Measurements from ENCODE around the gene PIP. TPM values are rescaled to one million over a fixed set of nuclear protein-coding genes. Genes with fewer than 3 reads are reported as not detected.
"Not testable (repeated sequence)": the region's sequence is repeated elsewhere in the genome, so short reads cannot be mapped to it uniquely, and the experiment has no call there.

Gene PIP
- total RNA-seq, 1 donor from 2014 or later, result not detected

DNA sequence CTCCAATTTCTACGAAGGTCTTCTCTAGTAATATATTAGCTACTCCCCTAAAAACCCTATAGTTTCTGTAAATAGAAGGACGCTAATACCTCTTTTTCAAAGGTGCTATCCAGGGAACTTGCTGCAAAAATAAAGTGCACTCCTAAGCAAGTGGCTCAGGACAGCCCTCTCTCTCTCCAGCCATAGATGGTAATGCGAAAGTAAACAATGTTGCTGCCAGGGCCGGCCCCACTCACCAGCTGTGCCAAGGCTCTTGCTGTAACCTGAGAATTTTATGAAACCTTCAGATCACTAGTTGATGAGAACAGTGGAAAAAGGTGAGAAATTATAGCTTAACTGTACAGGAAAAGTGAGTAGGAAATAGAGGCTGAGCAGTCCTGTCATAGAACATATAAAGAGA lies 40.5 kb downstream of the PIP start:
- TF ChIP-seq, protein P1, sequence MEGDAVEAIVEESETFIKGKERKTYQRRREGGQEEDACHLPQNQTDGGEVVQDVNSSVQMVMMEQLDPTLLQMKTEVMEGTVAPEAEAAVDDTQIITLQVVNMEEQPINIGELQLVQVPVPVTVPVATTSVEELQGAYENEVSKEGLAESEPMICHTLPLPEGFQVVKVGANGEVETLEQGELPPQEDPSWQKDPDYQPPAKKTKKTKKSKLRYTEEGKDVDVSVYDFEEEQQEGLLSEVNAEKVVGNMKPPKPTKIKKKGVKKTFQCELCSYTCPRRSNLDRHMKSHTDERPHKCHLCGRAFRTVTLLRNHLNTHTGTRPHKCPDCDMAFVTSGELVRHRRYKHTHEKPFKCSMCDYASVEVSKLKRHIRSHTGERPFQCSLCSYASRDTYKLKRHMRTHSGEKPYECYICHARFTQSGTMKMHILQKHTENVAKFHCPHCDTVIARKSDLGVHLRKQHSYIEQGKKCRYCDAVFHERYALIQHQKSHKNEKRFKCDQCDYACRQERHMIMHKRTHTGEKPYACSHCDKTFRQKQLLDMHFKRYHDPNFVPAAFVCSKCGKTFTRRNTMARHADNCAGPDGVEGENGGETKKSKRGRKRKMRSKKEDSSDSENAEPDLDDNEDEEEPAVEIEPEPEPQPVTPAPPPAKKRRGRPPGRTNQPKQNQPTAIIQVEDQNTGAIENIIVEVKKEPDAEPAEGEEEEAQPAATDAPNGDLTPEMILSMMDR (IDR thresholded peaks at IDR 0.05), result no peak
- no peak for DNase-seq (ENCODE audit: low spot score in 2 of 2)

DNA sequence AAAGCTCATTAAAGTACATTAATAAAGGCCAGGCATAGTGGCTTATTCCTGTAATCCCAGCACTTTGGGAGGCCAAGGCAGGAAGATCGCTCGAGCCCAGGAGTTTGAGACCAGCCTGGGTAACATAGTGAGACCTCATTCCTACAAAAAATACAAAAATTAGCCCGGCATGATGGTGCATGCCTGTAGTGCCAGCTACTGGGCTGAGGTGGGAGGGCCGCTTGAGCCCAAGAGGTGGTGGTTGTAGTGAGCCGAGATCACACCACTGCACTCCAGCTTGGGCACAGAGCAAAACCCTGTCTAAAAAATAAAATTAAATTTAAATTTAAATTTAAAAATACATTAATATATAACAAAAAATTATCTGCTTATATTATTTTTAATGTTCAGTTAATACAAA lies 44.3 kb downstream of the PIP start:
- no peaks in the 10 kb centered on the region for H3K4me1 ChIP-seq
- H3K9me3 ChIP-seq, result peaks cover 0 to 20% of the 10 kb centered on the region in 2 donors
- no peaks in the 10 kb centered on the region for H3K36me3 ChIP-seq
- no peaks in the 10 kb centered on the region for H3K27me3 ChIP-seq
- H3K4me3 ChIP-seq, result no peak overlapping the region
- TF ChIP-seq, protein P1 (IDR thresholded peaks at IDR 0.05), result no peak
- intact Hi-C loops (cut with DNase I), result no loop called here
- DNase-seq (ENCODE audit: low spot score in 2 of 2), result no peak
- no peak overlapping the region for H3K27ac ChIP-seq

More for the DNA sequence above, 40.5 kb downstream of the PIP start:
- no peak overlapping the region for H3K27ac ChIP-seq
- intact Hi-C loops (cut with DNase I), result no loop called here
- no peaks in the 10 kb centered on the region for H3K27me3 ChIP-seq
- no peak overlapping the region for H3K4me3 ChIP-seq
- H3K9me3 ChIP-seq, result peaks cover 0 to 7% of the 10 kb centered on the region in 2 donors
- H3K4me1 ChIP-seq, result no peaks in the 10 kb centered on the region
- H3K36me3 ChIP-seq, result no peaks in the 10 kb centered on the region

DNA sequence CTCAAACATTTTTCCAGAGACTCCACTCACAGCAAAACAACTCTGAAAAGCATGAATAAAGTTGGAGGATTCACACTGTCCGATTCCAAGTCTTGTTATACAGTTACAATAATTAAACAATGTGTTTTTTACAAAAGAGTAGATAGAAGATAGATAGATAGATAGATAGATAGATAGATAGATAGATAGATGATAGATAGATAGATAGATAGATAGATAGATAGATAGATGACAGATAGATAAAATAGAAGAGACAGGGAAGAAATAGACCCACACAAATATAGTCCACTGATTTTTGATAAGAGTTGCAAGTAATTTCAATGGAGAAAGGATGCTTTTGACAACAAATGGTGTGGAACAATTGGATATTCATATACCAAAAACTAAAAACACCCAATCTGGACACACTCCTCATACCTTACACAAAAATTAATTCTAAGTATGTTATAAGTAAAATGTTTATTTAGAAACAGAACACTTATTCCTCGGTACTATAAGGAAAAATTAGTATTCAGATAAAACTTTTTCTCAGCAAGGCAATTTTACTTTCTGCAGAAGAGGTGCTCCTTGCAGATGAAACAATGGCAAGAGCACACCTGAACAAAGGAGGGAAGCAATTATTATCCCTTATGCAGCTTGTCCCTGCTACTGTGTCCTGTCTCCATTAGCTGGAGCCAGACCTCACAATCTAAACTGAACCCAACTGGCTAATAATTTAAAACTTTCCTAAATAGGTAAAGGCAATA lies 45.7 kb downstream of the PIP start:
- no peak for DNase-seq (ENCODE audit: low spot score in 2 of 2)
- intact Hi-C loops (cut with DNase I), result no loop called here
- TF ChIP-seq, protein P1 (IDR thresholded peaks at IDR 0.05), result no peak

DNA sequence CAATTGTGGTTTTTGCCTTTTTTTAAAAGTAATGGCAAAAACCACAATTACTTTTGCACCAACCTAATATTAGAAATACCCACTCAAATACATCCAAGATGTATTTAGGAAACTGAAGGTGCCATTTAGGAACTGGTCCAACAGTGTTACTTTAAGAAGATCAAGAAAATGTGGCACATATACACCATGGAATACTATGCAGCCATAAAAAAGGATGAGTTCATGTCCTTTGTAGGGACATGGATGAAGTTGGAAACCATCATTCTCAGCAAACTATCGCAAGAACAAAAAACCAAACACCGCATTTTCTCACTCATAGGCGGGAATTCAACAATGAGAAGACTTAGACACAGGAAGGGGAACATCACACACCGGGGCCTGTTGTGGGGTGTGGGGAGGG lies 48.9 kb downstream of the PIP start:
- H3K27ac ChIP-seq; H3K27me3 ChIP-seq; H3K4me3 ChIP-seq; DNase-seq (ENCODE audit: low spot score in 2 of 2); H3K36me3 ChIP-seq; intact Hi-C loops (cut with DNase I); H3K4me1 ChIP-seq: not testable (repeated sequence)
- H3K9me3 ChIP-seq, result peaks cover 0 to 20% of the 10 kb centered on the region in 2 donors

More for the DNA sequence above, 45.7 kb downstream of the PIP start:
- Histone ChIP-seq H3K4me3 (no peak overlapping the region), H3K27ac (no peak overlapping the region), H3K4me1 (no peaks in the 10 kb centered on the region), H3K9me3 (peaks cover 0 to 20% of the 10 kb centered on the region in 2 donors), H3K36me3 (no peaks in the 10 kb centered on the region), H3K27me3 (no peaks in the 10 kb centered on the region)

DNA sequence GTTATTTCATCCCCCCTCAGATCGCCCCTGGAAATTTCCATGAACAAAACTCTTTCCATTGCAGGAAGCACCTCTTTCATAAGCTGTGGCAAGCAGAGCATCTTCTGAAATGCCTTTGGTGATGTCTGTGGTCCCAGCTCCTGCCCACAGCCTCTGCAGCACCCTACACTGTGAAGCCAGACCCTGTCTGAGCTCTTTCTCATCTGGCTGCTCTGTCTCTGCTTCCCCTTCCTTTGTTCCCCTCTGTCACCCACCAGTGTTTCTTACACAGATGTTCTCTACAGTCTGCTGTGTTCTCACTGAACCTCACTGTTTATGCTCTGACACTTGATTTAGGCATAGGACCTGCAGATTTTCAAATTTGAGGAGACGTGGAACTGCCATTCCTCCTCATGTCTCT lies 49.5 kb downstream of the PIP start:
- Histone ChIP-seq H3K4me3 (no peak overlapping the region), H3K9me3 (peaks cover 0 to 20% of the 10 kb centered on the region in 2 donors), H3K36me3 (no peaks in the 10 kb centered on the region), H3K27me3 (no peaks in the 10 kb centered on the region), H3K27ac (no peak overlapping the region), H3K4me1 (no peaks in the 10 kb centered on the region)
- no peak for DNase-seq (ENCODE audit: low spot score in 2 of 2)
- TF ChIP-seq, protein P1 (IDR thresholded peaks at IDR 0.05), result no peak
- intact Hi-C loops (cut with DNase I), result no loop called here

DNA sequence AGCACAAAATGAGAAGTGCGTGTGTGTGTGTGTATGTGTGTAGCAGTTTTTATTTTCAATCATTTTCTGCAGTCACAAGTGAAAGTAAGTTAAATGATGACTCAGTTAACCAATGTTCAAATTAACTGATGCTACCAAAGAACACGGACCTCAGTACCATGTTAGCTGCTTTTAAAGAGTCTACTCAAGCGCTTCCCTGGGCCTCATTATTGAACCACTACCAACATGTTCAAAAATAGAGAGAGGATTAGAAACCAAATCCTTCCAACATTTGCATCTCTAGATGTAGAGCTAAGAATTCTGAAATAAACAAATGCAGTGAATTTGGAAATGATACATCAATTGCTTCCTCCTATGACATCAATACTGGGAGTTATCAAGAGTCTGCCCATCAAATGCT lies 51.1 kb downstream of the PIP start, which contains the start of gene TAS2R39:
Gene TAS2R39, plus strand, starts transcription at position 396 of the 400 bp plus-strand sequence. Its CDS starts 0 bp downstream, at position 396.
- TF ChIP-seq, protein P1 (IDR thresholded peaks at IDR 0.05), result no peak
- intact Hi-C loops (cut with DNase I), result no loop called here
- no peak within 1 kb of the TSS for H3K4me3 ChIP-seq
- H3K27me3 ChIP-seq, result no peaks in the 10 kb centered on the region
- DNase-seq (ENCODE audit: low spot score in 2 of 2), result no peak
- H3K36me3 ChIP-seq, result no peaks in the 10 kb centered on the region
- no peaks in the 10 kb centered on the region for H3K4me1 ChIP-seq
- no peak within 1 kb of the TSS for H3K27ac ChIP-seq
- H3K9me3 ChIP-seq, result peaks cover 0 to 6% of the 10 kb centered on the region in 2 donors

All from ascending aorta (tissue), 2 donors.